Tibial nerve (tissue), 4 donors: Measurements from ENCODE around the gene NOC2L.

Experiments
- CTCF ChIP-seq, 5 experiments: fragments of 200-600 bp in 3 of 5; fragments of 450-650 bp in 2 of 5; sonication (generic) in 3 of 5; IDR thresholded peaks; one replicate each; pipeline ENCODE4 v1.5.1; 2016 to 2019; ENCODE audit warnings: antibody characterized with exemption in 5 of 5, mild to moderate bottlenecking in 3 of 5, moderate library complexity in 2 of 5
- EP300 ChIP-seq, 2 donors: sonication (generic); formaldehyde crosslinking; IDR thresholded peaks; one replicate each; pipeline ENCODE4 v1.6.1; 2017; ENCODE audit warnings: antibody characterized with exemption in 2 of 2, mild to moderate bottlenecking in 1 of 2
- POLR2A ChIP-seq, 2 donors: fragments of 450-650 bp; IDR thresholded peaks; one replicate each; pipeline ENCODE4 v1.6.1; 2017; ENCODE audit warnings: antibody characterized with exemption in 2 of 2, mild to moderate bottlenecking in 2 of 2, moderate library complexity in 2 of 2

- TF ChIP-seq CTCF (IDR thresholded peaks at IDR 0.05) (no peak), POLR2A (IDR thresholded peaks at IDR 0.05) (no peak), EP300 (IDR thresholded peaks at IDR 0.05) (no peak)
Measured at GRCh38 chr1:960363-961131, 1.5 kb upstream of the NOC2L start, which contains the start of gene KLHL17.
